ENCODE results near the gene CUL1.
"Not testable (repeated sequence)": the region's sequence is repeated elsewhere in the genome, so short reads cannot be mapped to it uniquely, and the experiment has no call there.

Gene CUL1

GRCh38 chr7:148708026-148708885 lies 9.6 kb downstream of the CUL1 start:
- Mint-ChIP-seq H3K4me3 (no peak overlapping the region), H3K27ac (peak overlapping the region; percentile 33), H3K9me3 (peaks cover 4% of the 10 kb centered on the region), H3K27me3 (ENCODE audit: low read depth, poor library complexity) (peaks cover 2% of the 10 kb centered on the region), H3K36me3 (ENCODE audit: low read depth) (peaks cover 25% of the 10 kb centered on the region), H3K4me1 (peaks cover 41% of the 10 kb centered on the region)
- TF ChIP-seq CTCF (IDR thresholded peaks at IDR 0.05): no peak
- DNase-seq: no peak

GRCh38 chr7:148709014-148709413 lies 10.3 kb downstream of the CUL1 start:
- no peak for TF ChIP-seq CTCF (IDR thresholded peaks at IDR 0.05)
- no peak overlapping the region for H3K4me3 Mint-ChIP-seq
- no peak overlapping the region for H3K27ac Mint-ChIP-seq
- peaks cover 6% of the 10 kb centered on the region for H3K9me3 Mint-ChIP-seq
- H3K4me1 Mint-ChIP-seq: peaks cover 36% of the 10 kb centered on the region
- peaks cover 2% of the 10 kb centered on the region for H3K27me3 Mint-ChIP-seq (ENCODE audit: low read depth, poor library complexity)
- no peak for DNase-seq
- peaks cover 32% of the 10 kb centered on the region for H3K36me3 Mint-ChIP-seq (ENCODE audit: low read depth)

- Mint-ChIP-seq H3K36me3 (ENCODE audit: low read depth) (peaks cover 46% of the 10 kb centered on the region), H3K9me3 (peaks cover 18% of the 10 kb centered on the region), H3K4me1 (peaks cover 22% of the 10 kb centered on the region)
- DNase-seq; H3K4me3 Mint-ChIP-seq; H3K27me3 Mint-ChIP-seq (ENCODE audit: low read depth, poor library complexity); H3K27ac Mint-ChIP-seq: not testable (repeated sequence)
Measured at GRCh38 chr7:148710426-148710825, 11.7 kb downstream of the CUL1 start.

- peaks cover 2% of the 10 kb centered on the region for H3K27me3 Mint-ChIP-seq (ENCODE audit: low read depth, poor library complexity)
- H3K9me3 Mint-ChIP-seq: peaks cover 29% of the 10 kb centered on the region
- no peak for DNase-seq
- H3K27ac Mint-ChIP-seq: peak overlapping the region; percentile 51
- peaks cover 14% of the 10 kb centered on the region for H3K4me1 Mint-ChIP-seq
- TF ChIP-seq CTCF (IDR thresholded peaks at IDR 0.05): no peak
- no peak overlapping the region for H3K4me3 Mint-ChIP-seq
- H3K36me3 Mint-ChIP-seq (ENCODE audit: low read depth): peaks cover 57% of the 10 kb centered on the region
Measured at GRCh38 chr7:148711191-148712102, 12.7 kb downstream of the CUL1 start.

- TF ChIP-seq CTCF (IDR thresholded peaks at IDR 0.05): no peak
- Mint-ChIP-seq H3K27me3 (ENCODE audit: low read depth, poor library complexity) (no peaks in the 10 kb centered on the region), H3K4me1 (peaks cover 15% of the 10 kb centered on the region), H3K9me3 (peaks cover 40% of the 10 kb centered on the region), H3K4me3 (no peak overlapping the region), H3K36me3 (ENCODE audit: low read depth) (peaks cover 67% of the 10 kb centered on the region), H3K27ac (no peak overlapping the region)
- DNase-seq: no peak
Measured at GRCh38 chr7:148712678-148713329, 14.1 kb downstream of the CUL1 start.

- Mint-ChIP-seq H3K9me3 (peaks cover 44% of the 10 kb centered on the region), H3K4me1 (peaks cover 6% of the 10 kb centered on the region), H3K36me3 (ENCODE audit: low read depth) (peaks cover 77% of the 10 kb centered on the region), H3K27me3 (ENCODE audit: low read depth, poor library complexity) (no peaks in the 10 kb centered on the region), H3K4me3 (no peak overlapping the region), H3K27ac (no peak overlapping the region)
- TF ChIP-seq CTCF (IDR thresholded peaks at IDR 0.05): no peak
- DNase-seq: no peak
Measured at GRCh38 chr7:148714498-148714897, 15.8 kb downstream of the CUL1 start.
